Hepatocyte (in vitro differentiated cells): ENCODE measurements around the gene PCBP3. TPM values are rescaled to one million over a fixed set of nuclear protein-coding genes. Genes with fewer than 3 reads are reported as not detected.

Experiments
- DNase-seq: peaks from one replicate; pipeline ENCODE4 v3.0.0-alpha.2; 2016; ENCODE audit warnings: low spot score
- H2AFZ ChIP-seq: fragments of 200-600 bp; sonication (generic); 2 replicates; pipeline ENCODE4 v1.6.0; 2016; ENCODE audit warnings: antibody characterized with exemption, mild to moderate bottlenecking
- H3K27ac ChIP-seq: fragments of 200-600 bp; sonication (generic); 2 replicates; pipeline ENCODE4 v1.5.1; 2016; ENCODE audit warnings: mild to moderate bottlenecking
- H3K27me3 ChIP-seq: fragments of 200-600 bp; sonication (generic); 2 replicates; pipeline ENCODE4 v1.6.1; 2016
- H3K36me3 ChIP-seq: fragments of 200-600 bp; sonication (generic); replicated peaks from 2 replicates; pipeline ENCODE4 v1.5.1; 2016; ENCODE audit warnings: low read depth; ENCODE audit not compliant: insufficient read depth
- H3K4me1 ChIP-seq: fragments of 200-600 bp; sonication (generic); 2 replicates; pipeline ENCODE4 v1.5.1; 2016; ENCODE audit warnings: mild to moderate bottlenecking, moderate library complexity; ENCODE audit not compliant: insufficient read depth
- H3K4me2 ChIP-seq: fragments of 200-600 bp; sonication (generic); 2 replicates; pipeline ENCODE4 v1.6.0; 2016
- H3K4me3 ChIP-seq: fragments of 200-600 bp; sonication (generic); 2 replicates; pipeline ENCODE4 v1.5.1; 2016; ENCODE audit warnings: mild to moderate bottlenecking
- H3K79me2 ChIP-seq: fragments of 200-600 bp; sonication (generic); 2 replicates; pipeline ENCODE4 v1.6.0; 2017; ENCODE audit warnings: mild to moderate bottlenecking
- H3K9me2 ChIP-seq: fragments of 200-600 bp; sonication (generic); replicated peaks from 2 replicates; pipeline ENCODE4 v1.6.0; 2017; ENCODE audit warnings: mild to moderate bottlenecking; ENCODE audit not compliant: insufficient read depth
- H3K9me3 ChIP-seq: fragments of 200-600 bp; sonication (generic); 2 replicates; pipeline ENCODE4 v1.5.1; 2016; ENCODE audit warnings: low read depth, mild to moderate bottlenecking
- H4K20me1 ChIP-seq: fragments of 200-600 bp; sonication (generic); 2 replicates; pipeline ENCODE4 v1.6.0; 2016; ENCODE audit warnings: mild to moderate bottlenecking; ENCODE audit not compliant: insufficient read depth, poor library complexity, severe bottlenecking
- CTCF ChIP-seq: fragments of 200-600 bp; sonication (generic); IDR thresholded peaks from 2 replicates; pipeline ENCODE4 v1.5.1; 2016; ENCODE audit warnings: antibody characterized with exemption, mild to moderate bottlenecking; ENCODE audit not compliant: poor library complexity
- EZH2 ChIP-seq: fragments of 200-600 bp; sonication (generic); IDR thresholded peaks from 2 replicates; pipeline ENCODE4 v1.6.1; 2016; ENCODE audit warnings: antibody characterized with exemption, mild to moderate bottlenecking, borderline replicate concordance
- EZH2phosphoT487 ChIP-seq: fragments of 200-600 bp; sonication (generic); IDR thresholded peaks from one replicate; pipeline ENCODE4 v1.6.1; 2018; ENCODE audit warnings: antibody characterized with exemption, mild to moderate bottlenecking, low read depth, moderate library complexity; ENCODE audit not compliant: unreplicated experiment, severe bottlenecking
- WGBS: methylation state at CpG from one replicate; pipeline ENCODE4 v1.1.6; 2016; ENCODE audit warnings: low lambda C conversion rate; ENCODE audit errors: missing lambda C conversion rate; 5-methylcytosine and 5-hydroxymethylcytosine counted together
- polyA plus RNA-seq: library from polyadenylated mRNA; unstranded; fragments of >200 nt; fragmentation: Nextera tagmentation; extraction: Ambion mirVana; gene quantifications from 2 replicates; pipeline ENCODE4 v1.2.1, GENCODE V29; 2016
- total RNA-seq: library from RNA; depleted of rRNA; stranded (reverse); fragments of >200 nt; gene quantifications from 2 replicates; pipeline ENCODE4 v1.2.3, GENCODE V29; 2014

PCBP3 gene
- total and polyA plus RNA-seq, 2 experiments from 2014 or later, result 3.1 to 8.8 TPM

- H3K4me1 ChIP-seq, result no peaks in the 10 kb centered on the region
These were observed 185.3 kb downstream of the PCBP3 start for GRCh38 chr21:45828580-45829570.

GRCh38 chr21:45829668-45830067 lies 186.1 kb downstream of the PCBP3 start:
- Histone ChIP-seq H3K79me2 (no peaks in the 10 kb centered on the region), H2AFZ (no peak overlapping the region), H3K36me3 (no peaks in the 10 kb centered on the region), H3K4me3 (no peak overlapping the region), H4K20me1 (no peaks in the 10 kb centered on the region), H3K4me2 (no peak overlapping the region), H3K27ac (no peak overlapping the region), H3K4me1 (no peaks in the 10 kb centered on the region), H3K27me3 (no peaks in the 10 kb centered on the region), H3K9me3 (no peaks in the 10 kb centered on the region), H3K9me2 (no peaks in the 10 kb centered on the region)
- 91% methylated on average over 7 of the region's 7 CpGs for WGBS
- TF ChIP-seq EZH2phosphoT487, result no peak
- TF ChIP-seq CTCF, result no peak
- TF ChIP-seq EZH2, result no peak
- DNase-seq, result no peak

More at GRCh38 chr21:45828580-45829570, 185.3 kb downstream of the PCBP3 start:
- Histone ChIP-seq H3K4me2 (no peak overlapping the region), H3K9me3 (no peaks in the 10 kb centered on the region), H3K9me2 (no peaks in the 10 kb centered on the region), H3K36me3 (no peaks in the 10 kb centered on the region), H3K27ac (no peak overlapping the region), H4K20me1 (no peaks in the 10 kb centered on the region), H3K27me3 (no peaks in the 10 kb centered on the region), H3K4me3 (no peak overlapping the region), H2AFZ (no peak overlapping the region), H3K79me2 (no peaks in the 10 kb centered on the region)
- no peak for TF ChIP-seq EZH2phosphoT487
- no peak for TF ChIP-seq CTCF
- no peak for TF ChIP-seq EZH2
- DNase-seq, result peak; percentile 2
- 91% methylated on average over 26 of the region's 26 CpGs for WGBS

GRCh38 chr21:45830221-45830640 lies 186.7 kb downstream of the PCBP3 start:
- TF ChIP-seq EZH2, result no peak
- TF ChIP-seq CTCF, result no peak
- no peak for TF ChIP-seq EZH2phosphoT487
- no peaks in the 10 kb centered on the region for H3K36me3 ChIP-seq
- no peak for DNase-seq

More at GRCh38 chr21:45830221-45830640, 186.7 kb downstream of the PCBP3 start:
- no peaks in the 10 kb centered on the region for H3K9me2 ChIP-seq
- H2AFZ ChIP-seq, result no peak overlapping the region
- no peaks in the 10 kb centered on the region for H3K9me3 ChIP-seq
- 78% methylated on average over 11 of the region's 11 CpGs for WGBS
- H3K4me2 ChIP-seq, result no peak overlapping the region
- no peaks in the 10 kb centered on the region for H3K79me2 ChIP-seq
- H3K4me1 ChIP-seq, result no peaks in the 10 kb centered on the region
- no peak overlapping the region for H3K27ac ChIP-seq
- no peak overlapping the region for H3K4me3 ChIP-seq
- H3K27me3 ChIP-seq, result no peaks in the 10 kb centered on the region
- H4K20me1 ChIP-seq, result no peaks in the 10 kb centered on the region
